H9 (cell line): ENCODE results near the gene C17orf113. TPM values are rescaled to one million over a fixed set of nuclear protein-coding genes. Genes with fewer than 3 reads are reported as not detected.
A peak's percentile ranks its signal among the peaks of the same experiment; 100 is the strongest.
"Not testable (repeated sequence)": the region's sequence is repeated elsewhere in the genome, so short reads cannot be mapped to it uniquely, and the experiment has no call there.

Source experiments
- DNase-seq: peaks from one replicate; pipeline ENCODE4 v3.0.0-alpha.2; 2017
- H2AFZ ChIP-seq: one replicate; pipeline ENCODE4 v1.6.1; 2013; ENCODE audit warnings: mild to moderate bottlenecking, low read length, control low read depth, moderate library complexity
- H2AK5ac ChIP-seq: 2 replicates; pipeline ENCODE4 v1.6.1; 2013; ENCODE audit warnings: low read length, control low read depth, mixed read lengths; ENCODE audit not compliant: insufficient read length
- H2BK120ac ChIP-seq: one replicate; pipeline ENCODE4 v1.6.1; 2013; ENCODE audit warnings: low read depth, mild to moderate bottlenecking, low read length, control low read depth, inconsistent platforms; ENCODE audit not compliant: poor library complexity, severe bottlenecking
- H2BK12ac ChIP-seq: 2 replicates; pipeline ENCODE4 v1.6.1; 2013; ENCODE audit warnings: low read length, control low read depth, mixed read lengths, low read depth; ENCODE audit not compliant: insufficient read length
- H2BK15ac ChIP-seq: 2 replicates; pipeline ENCODE4 v1.6.1; 2013; ENCODE audit warnings: low read depth, low read length, control low read depth
- H2BK20ac ChIP-seq: one replicate; pipeline ENCODE4 v1.6.1; 2013; ENCODE audit warnings: low read depth, mild to moderate bottlenecking, low read length, control low read depth, inconsistent platforms; ENCODE audit not compliant: poor library complexity, severe bottlenecking
- H2BK5ac ChIP-seq: 2 replicates; pipeline ENCODE4 v1.6.1; 2013; ENCODE audit warnings: low read length, control low read depth, mixed read lengths; ENCODE audit not compliant: insufficient read length
- H3K14ac ChIP-seq: 2 replicates; pipeline ENCODE4 v1.6.1; 2013; ENCODE audit warnings: low read length, control low read depth; ENCODE audit not compliant: insufficient read depth
- H3K18ac ChIP-seq: 2 replicates; pipeline ENCODE4 v1.6.1; 2013; ENCODE audit warnings: low read depth, mild to moderate bottlenecking, mixed read lengths, low read length, control low read depth; ENCODE audit not compliant: insufficient read length
- H3K23ac ChIP-seq: 2 replicates; pipeline ENCODE4 v1.6.1; 2013; ENCODE audit warnings: low read length, control low read depth, mixed read lengths, low read depth; ENCODE audit not compliant: insufficient read length
- H3K23me2 ChIP-seq: 2 replicates; pipeline ENCODE4 v1.6.1; 2013; ENCODE audit warnings: low read depth, mild to moderate bottlenecking, mixed read lengths, low read length, control low read depth; ENCODE audit not compliant: insufficient read length, poor library complexity, severe bottlenecking
- H3K27ac ChIP-seq: 2 replicates; pipeline ENCODE4 v1.5.1; 2013; ENCODE audit warnings: low read length, control low read depth, mixed read lengths, low read depth; ENCODE audit not compliant: insufficient read length
- H3K27me3 ChIP-seq: 2 replicates; pipeline ENCODE4 v1.6.1; 2013; ENCODE audit warnings: low read length, control low read depth, inconsistent platforms; ENCODE audit not compliant: insufficient read depth
- H3K4ac ChIP-seq: 2 replicates; pipeline ENCODE4 v1.6.1; 2013; ENCODE audit warnings: low read depth, mild to moderate bottlenecking, control low read depth, inconsistent platforms, low read length, moderate library complexity
- H3K4me1 ChIP-seq: 2 replicates; pipeline ENCODE4 v1.6.1; 2013; ENCODE audit warnings: low read length, control low read depth, inconsistent platforms; ENCODE audit not compliant: insufficient read depth
- H3K4me2 ChIP-seq: 2 replicates; pipeline ENCODE4 v1.6.1; 2013; ENCODE audit warnings: low read length, control low read depth, mixed read lengths; ENCODE audit not compliant: insufficient read length, insufficient read depth
- H3K56ac ChIP-seq: 2 replicates; pipeline ENCODE4 v1.6.1; 2013; ENCODE audit warnings: low read depth, mild to moderate bottlenecking, mixed read lengths, low read length, control low read depth; ENCODE audit not compliant: insufficient read length
- H3K79me1 ChIP-seq: 2 replicates; pipeline ENCODE4 v1.6.1; 2013; ENCODE audit warnings: low read depth, mild to moderate bottlenecking, moderate library complexity, low read length, control low read depth, inconsistent platforms; ENCODE audit not compliant: insufficient read depth, poor library complexity, severe bottlenecking
- H3K79me2 ChIP-seq: 2 replicates; pipeline ENCODE4 v1.6.1; 2013; ENCODE audit warnings: low read length, control low read depth, inconsistent platforms; ENCODE audit not compliant: insufficient read depth
- H3K9ac ChIP-seq: 2 replicates; pipeline ENCODE4 v1.6.1; 2013; ENCODE audit warnings: low read length, control low read depth, mixed read lengths; ENCODE audit not compliant: insufficient read length; ENCODE audit errors: extremely low read depth
- H3K9me3 ChIP-seq: one replicate; pipeline ENCODE4 v1.6.1; 2013; ENCODE audit warnings: low read depth, low read length, inconsistent platforms; ENCODE audit not compliant: control insufficient read depth
- H3T11ph ChIP-seq: one replicate; pipeline ENCODE4 v1.6.1; 2013; ENCODE audit warnings: mild to moderate bottlenecking, low read length, control low read depth, inconsistent platforms
- H4K20me1 ChIP-seq: one replicate; pipeline ENCODE4 v1.6.1; 2013; ENCODE audit not compliant: control insufficient read depth, insufficient read length, insufficient read depth
- H4K5ac ChIP-seq: 2 replicates; pipeline ENCODE4 v1.6.1; 2013; ENCODE audit warnings: low read depth, mild to moderate bottlenecking, mixed read lengths, low read length, control low read depth; ENCODE audit not compliant: insufficient read length
- H4K8ac ChIP-seq: replicated peaks from 2 replicates; pipeline ENCODE4 v1.6.1; 2013; ENCODE audit warnings: low read length, control low read depth, mixed read lengths, low read depth; ENCODE audit not compliant: insufficient read length
- H4K91ac ChIP-seq: 2 replicates; pipeline ENCODE4 v1.6.1; 2013; ENCODE audit warnings: low read depth, mild to moderate bottlenecking, moderate library complexity, mixed read lengths, low read length, control low read depth; ENCODE audit not compliant: insufficient read length
- H3K27ac Mint-ChIP-seq, 3 experiments: 2 replicates in 2 of 3; 3 replicates in 1 of 3; pipeline ENCODE4 v1.8.0; 2020 to 2021; ENCODE audit warnings: mixed read lengths in 3 of 3, mild to moderate bottlenecking in 1 of 3, moderate library complexity in 1 of 3
- H3K27me3 Mint-ChIP-seq: 2 replicates; pipeline ENCODE4 v1.8.0; 2021; ENCODE audit warnings: low read depth, mild to moderate bottlenecking, moderate library complexity, mixed read lengths
- H3K36me3 Mint-ChIP-seq, 3 experiments: 2 replicates in 2 of 3; 3 replicates in 1 of 3; pipeline ENCODE4 v1.8.0; 2020 to 2021; ENCODE audit warnings: low read depth in 3 of 3, mixed read lengths in 3 of 3; ENCODE audit not compliant: insufficient read depth in 1 of 3
- H3K4me1 Mint-ChIP-seq, 2 experiments: 2 replicates each; pipeline ENCODE4 v1.8.0; 2020; ENCODE audit warnings: mixed read lengths in 2 of 2
- H3K4me3 Mint-ChIP-seq, 2 experiments: 2 replicates in 1 of 2; 3 replicates in 1 of 2; pipeline ENCODE4 v1.8.0; 2020 to 2021; ENCODE audit warnings: mild to moderate bottlenecking in 2 of 2, mixed read lengths in 2 of 2, moderate library complexity in 1 of 2
- H3K9me3 Mint-ChIP-seq, 2 experiments: 2 replicates in 1 of 2; 3 replicates in 1 of 2; pipeline ENCODE4 v1.8.0; 2020; ENCODE audit warnings: mild to moderate bottlenecking in 2 of 2, mixed read lengths in 2 of 2, moderate library complexity in 1 of 2
- CTCF ChIP-seq: fragments of 200-600 bp; sonication (generic); conservative IDR thresholded peaks from 3 replicates; pipeline ENCODE4 v1.8.0; 2021; ENCODE audit warnings: antibody characterized with exemption, mild to moderate bottlenecking
- WGBS: extraction: QIAGEN DNeasy Blood & Tissue Kit; methylation state at CpG from one replicate; pipeline ENCODE4 v1.1.7; 2013; ENCODE audit warnings: missing lambda C conversion rate, low lambda C conversion rate, mixed read lengths; ENCODE audit not compliant: insufficient read length; ENCODE audit errors: extremely low coverage; 5-methylcytosine and 5-hydroxymethylcytosine counted together
- total RNA-seq: library from RNA; stranded (reverse); gene quantifications from 2 replicates; pipeline ENCODE4 v1.2.1, GENCODE V29; 2021

The C17orf113 gene
- total RNA-seq, 1 experiment from 2014 or later = 1.0 TPM

- H3K27me3 Mint-ChIP-seq = no peaks in the 10 kb centered on the region
- peak overlapping the region; percentile 99 for H2BK20ac ChIP-seq
- no CpG with 5 or more reads among the region's 3 CpGs for WGBS
- no peak overlapping the region for H2BK5ac ChIP-seq
- H3K9me3 ChIP-seq = no peaks in the 10 kb centered on the region
- 0 out of 5 replicates have a peak overlapping the region, but pooled peaks of 1 of the 2 experiments have one; percentile 6 for H3K4me3 Mint-ChIP-seq
- H2AK5ac ChIP-seq = peak overlapping the region; percentile 75
- no peak overlapping the region; the same call in 1 of the 2 replicates for H3K14ac ChIP-seq
- peaks cover 15% of the 10 kb centered on the region for H3K4me1 ChIP-seq
- H3K23ac ChIP-seq = no peak overlapping the region
- H3K4me1 Mint-ChIP-seq = peaks cover 47 to 53% of the 10 kb centered on the region in 2 experiments
- H3K9ac ChIP-seq = no peak overlapping the region
- H3K9me3 Mint-ChIP-seq = no peaks in the 10 kb centered on the region
- DNase-seq = peak; percentile 45
- peak overlapping the region; percentile 56 for H3K27ac ChIP-seq
- peak overlapping the region; percentile 98 for H2BK120ac ChIP-seq
- no peak for TF ChIP-seq CTCF
- H2AFZ ChIP-seq = no peak overlapping the region
- H3K79me1 ChIP-seq = peaks cover 9% of the 10 kb centered on the region
- H3T11ph ChIP-seq = peak overlapping the region; percentile 98
- H3K56ac ChIP-seq = no peak overlapping the region
- no peak overlapping the region for H2BK12ac ChIP-seq
- no peaks in the 10 kb centered on the region for H4K20me1 ChIP-seq
- no peaks in the 10 kb centered on the region for H3K27me3 ChIP-seq
- peaks cover 1% of the 10 kb centered on the region for H3K23me2 ChIP-seq
- no peak overlapping the region for H4K8ac ChIP-seq
- no peak overlapping the region for H4K5ac ChIP-seq
- H2BK15ac ChIP-seq = no peak overlapping the region
- no peak overlapping the region for H3K4me2 ChIP-seq
- H3K79me2 ChIP-seq = peaks cover 53% of the 10 kb centered on the region
- no peak overlapping the region for H4K91ac ChIP-seq
- no peak overlapping the region for H3K18ac ChIP-seq
- peak overlapping the region; percentile 91 to 99 (median 97) for H3K27ac Mint-ChIP-seq
- peak overlapping the region; percentile 96; the same call in 1 of the 2 replicates for H3K4ac ChIP-seq
- peaks cover 15 to 37% (median 23%) of the 10 kb centered on the region in 3 experiments for H3K36me3 Mint-ChIP-seq
Observed at GRCh38 chr17:42010898-42011516, 39.4 kb downstream of the C17orf113 start.

GRCh38 chr17:42010266-42010680, 40.1 kb downstream of the C17orf113 start:
- not testable (repeated sequence) for H2BK5ac ChIP-seq, H4K5ac ChIP-seq, H4K8ac ChIP-seq, DNase-seq, H3K79me1 ChIP-seq, H3K9me3 Mint-ChIP-seq, H3K23me2 ChIP-seq, H3K18ac ChIP-seq, H3K9ac ChIP-seq, H3K14ac ChIP-seq, H2AFZ ChIP-seq, H3K4me3 Mint-ChIP-seq, H3K27me3 ChIP-seq, H2BK15ac ChIP-seq, H3K9me3 ChIP-seq, H3K27me3 Mint-ChIP-seq, H3K27ac ChIP-seq, H3K4me2 ChIP-seq, H3K4ac ChIP-seq, H4K91ac ChIP-seq, H3K23ac ChIP-seq, H4K20me1 ChIP-seq, H2AK5ac ChIP-seq, H2BK20ac ChIP-seq, H3K56ac ChIP-seq
- Mint-ChIP-seq H3K27ac (peak overlapping the region; percentile 45 to 91 (median 78)), H3K4me1 (peaks cover 43 to 46% of the 10 kb centered on the region in 2 experiments), H3K36me3 (peaks cover 15 to 36% (median 17%) of the 10 kb centered on the region in 3 experiments)
- Histone ChIP-seq H2BK120ac (peak overlapping the region; percentile 92), H2BK12ac (peak overlapping the region; percentile 14), H3K4me1 (peaks cover 13% of the 10 kb centered on the region), H3K79me2 (peaks cover 49% of the 10 kb centered on the region), H3T11ph (peak overlapping the region; percentile 70)
- WGBS = no CpG with 5 or more reads among the region's 9 CpGs
